Measurements from ENCODE around the gene DNAJC8. TPM values are rescaled to one million over a fixed set of nuclear protein-coding genes. Genes with fewer than 3 reads are reported as not detected.

Gene DNAJC8
- total and polyA plus RNA-seq, 2 of the 8 experiments (the other 6 are each of a cell fraction or from before 2014, with no cell fraction given): 116 to 134 TPM

DNA sequence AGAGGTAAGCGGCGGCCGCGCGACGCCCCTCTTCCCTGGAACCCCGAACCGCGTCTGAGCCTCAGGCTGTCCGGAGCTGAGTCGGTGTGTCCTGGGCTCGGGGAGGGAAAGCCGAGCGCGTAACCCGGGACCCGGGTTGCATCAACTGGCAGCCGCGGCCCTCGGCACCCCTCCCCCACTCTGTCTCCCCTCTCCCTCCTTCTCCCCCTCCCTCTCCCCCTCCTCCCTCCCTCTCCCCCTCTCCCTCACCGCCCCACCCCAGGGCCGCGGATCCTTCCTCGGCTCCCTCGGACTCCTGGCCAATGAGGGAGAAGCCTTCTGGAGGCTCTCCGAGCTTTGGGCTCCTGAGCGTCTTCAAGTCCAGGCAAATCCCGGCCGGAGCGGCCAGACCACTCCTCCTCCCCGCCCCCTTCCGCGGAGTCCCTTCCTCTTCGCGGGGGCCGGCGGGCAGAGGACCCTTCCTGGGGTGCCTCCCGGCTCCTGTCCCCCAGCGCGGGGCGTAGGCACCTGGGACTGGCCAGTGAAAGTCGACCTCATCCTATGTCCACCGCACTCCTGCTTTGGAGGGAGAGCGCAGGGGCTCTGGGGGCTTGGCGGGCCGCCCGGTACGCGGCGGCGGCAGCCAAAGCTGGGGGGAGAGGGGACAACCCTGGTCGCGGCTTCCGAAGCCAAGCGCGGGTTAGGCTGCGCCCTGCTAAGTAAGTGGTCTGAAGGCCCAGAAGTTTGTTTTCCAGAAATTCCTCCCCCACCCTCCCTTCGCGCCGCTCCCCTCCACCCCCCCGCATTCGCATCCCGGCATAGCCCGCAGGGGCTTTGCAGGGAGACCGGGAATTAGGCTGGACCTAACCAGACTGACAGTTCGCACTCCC, 27.3 kb upstream of the DNAJC8 start:
- H3K4me2 ChIP-seq (ENCODE audit: insufficient read depth in 1 of 2, low read depth in 2 of 2, low read length in 2 of 2): peak overlapping the region; percentile 77 to 100
- H2BK120ac ChIP-seq (replicated peaks; ENCODE audit: low read depth, low read length): no peak overlapping the region
- H4K20me1 ChIP-seq (replicated peaks in 1 of 2; ENCODE audit: control insufficient read depth in 1 of 2, insufficient read depth in 2 of 2, low read length in 2 of 2): peaks cover 13 to 19% of the 10 kb centered on the region in 2 experiments
- no peak for FAIRE-seq
- peak overlapping the region; percentile 67; the same call in 1 of the 2 replicates for H3K27ac ChIP-seq (ENCODE audit: low read depth, low read length)
- peaks cover 8 to 22% (median 14%) of the 10 kb centered on the region in 4 experiments; a peak in 5 of 7 replicates for H3K4me1 ChIP-seq (replicated peaks in 1 of 4; ENCODE audit: control insufficient read depth in 3 of 4, insufficient read depth in 4 of 4, low read length in 3 of 4)
- peak overlapping the region; percentile 73 to 97 (median 88) for H3K4me3 ChIP-seq (ENCODE audit: extremely low read depth in 1 of 4, insufficient read depth in 2 of 4, low read depth in 3 of 4, low read length in 4 of 4)
- WGBS, 2 experiments (ENCODE audit: extremely low coverage in 1 of 2, insufficient coverage in 1 of 2, insufficient read length in 1 of 2, insufficient replicate concordance in 2 of 2, low coverage in 1 of 2, low lambda C conversion rate in 2 of 2, missing lambda C conversion rate in 1 of 2): 3% methylated on average over 41 of the region's 66 CpGs; no CpG with 5 or more reads in 1 of the 2 experiments
- peaks cover 18% of the 10 kb centered on the region for H3K79me1 ChIP-seq (ENCODE audit: low read depth, low read length)
- ChIA-PET CTCF (ENCODE audit: partially characterized antibody) (interaction anchor here (0.6 to 5.2 kb wide), 4 partner anchors 12 to 283 kb away, joined by 3 to 56 read pairs (median 4); no protein-coding TSS in a partner anchor), POLR2A (ENCODE audit: partially characterized antibody) (interaction anchor here (0.6 to 19.5 kb wide), 25 partner anchors 8 to 440 kb away, joined by 3 to 324 read pairs (median 5); partner anchors contain the start of genes ATP5IF1, DNAJC8, EYA3 and MED18)
- H3K14ac ChIP-seq (ENCODE audit: insufficient read length): no peak overlapping the region
- H3K79me2 ChIP-seq (ENCODE audit: control insufficient read depth in 1 of 2, insufficient read depth in 2 of 2, low read length in 2 of 2): peaks cover 33 to 51% of the 10 kb centered on the region in 2 experiments
- H2AK5ac ChIP-seq (ENCODE audit: low read depth, low read length): peak overlapping the region; percentile 86; the same call in 1 of the 2 replicates
- no peaks in the 10 kb centered on the region for H3K27me3 ChIP-seq (replicated peaks in 1 of 4; ENCODE audit: control insufficient read depth in 3 of 4, extremely low read depth in 1 of 4, insufficient read depth in 3 of 4, low read length in 3 of 4)
- peak overlapping the region; percentile 79 to 98 (median 82) for H3K9ac ChIP-seq (replicated peaks in 1 of 4; ENCODE audit: extremely low read depth in 1 of 4, low read depth in 3 of 4, low read length in 3 of 4)
- no peaks in the 10 kb centered on the region for H3K9me3 ChIP-seq (ENCODE audit: insufficient read depth in 2 of 2, low read depth in 1 of 2, low read length in 1 of 2)
- peak overlapping the region; percentile 91 for H4K91ac ChIP-seq (replicated peaks; ENCODE audit: insufficient read length, low read length)
- H2BK15ac ChIP-seq (ENCODE audit: low read length): no peak overlapping the region
- no peak overlapping the region for H3K23ac ChIP-seq (ENCODE audit: insufficient read length)
- DNase-seq (ENCODE audit: low read depth in 1 of 2, low spot score in 2 of 2): peak; percentile 75 to 86
- peaks cover 12% of the 10 kb centered on the region for H3K23me2 ChIP-seq (ENCODE audit: low read depth, low read length)
- peak overlapping the region; percentile 97 for H4K8ac ChIP-seq (ENCODE audit: extremely low read depth, insufficient read depth, low read length)
- peak overlapping the region; percentile 98 for H3K4ac ChIP-seq (replicated peaks; ENCODE audit: insufficient read length, low read depth, low read length)
- H3K36me3 ChIP-seq (ENCODE audit: control insufficient read depth in 2 of 4, insufficient read depth in 4 of 4, low read length in 3 of 4): peaks cover 0 to 4% (median 0%) of the 10 kb centered on the region in 4 experiments; a peak in 2 of 8 replicates
- H4K5ac ChIP-seq (ENCODE audit: insufficient read length, low read depth, low read length): peak overlapping the region; percentile 92
- H3K56ac ChIP-seq (replicated peaks; ENCODE audit: insufficient read length, low read depth, low read length): peak overlapping the region; percentile 92
- H2BK12ac ChIP-seq (ENCODE audit: low read depth, low read length): no peak overlapping the region
- H2BK5ac ChIP-seq (ENCODE audit: low read depth, low read length): peak overlapping the region; percentile 96
- H2BK20ac ChIP-seq (ENCODE audit: low read length): no peak overlapping the region
- peak overlapping the region; percentile 98 for H3K18ac ChIP-seq (ENCODE audit: extremely low read depth, low read length)
- H2AFZ ChIP-seq (ENCODE audit: low read length): no peak overlapping the region
- TF ChIP-seq, protein P1, sequence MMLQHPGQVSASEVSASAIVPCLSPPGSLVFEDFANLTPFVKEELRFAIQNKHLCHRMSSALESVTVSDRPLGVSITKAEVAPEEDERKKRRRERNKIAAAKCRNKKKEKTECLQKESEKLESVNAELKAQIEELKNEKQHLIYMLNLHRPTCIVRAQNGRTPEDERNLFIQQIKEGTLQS (IDR thresholded peaks at IDR 0.05; ENCODE audit: insufficient read depth, low read depth, low read length): 0 out of 2 replicates have a peak, but pooled peaks have one; percentile 7
- no peak for TF ChIP-seq EZH2 (IDR thresholded peaks at IDR 0.05; ENCODE audit: low read depth, low read length, severe bottlenecking)
- peak; percentile 17 to 32; a peak in 1 of 4 replicates for TF ChIP-seq SIN3A (conservative IDR thresholded peaks at IDR 0.05 in 1 of 2, IDR thresholded peaks at IDR 0.05 in 1 of 2; ENCODE audit: low read depth in 1 of 2, low read length in 2 of 2)
- TF ChIP-seq MAFK (IDR thresholded peaks at IDR 0.05; ENCODE audit: low read depth, low read length): no peak
- no peak for TF ChIP-seq CBX8 (IDR thresholded peaks at IDR 0.05; ENCODE audit: borderline replicate concordance, low read depth, low read length)
- peak; percentile 75; the same call in 1 of the 2 replicates for TF ChIP-seq KDM1A (IDR thresholded peaks at IDR 0.05; ENCODE audit: borderline replicate concordance, low read length)
- no peak for TF ChIP-seq BCL11A (IDR thresholded peaks at IDR 0.05; ENCODE audit: low read depth in 2 of 2, low read length in 2 of 2)
- no peak for TF ChIP-seq YY1 (IDR thresholded peaks at IDR 0.05; ENCODE audit: low read depth, low read length)
- peak; percentile 59; the same call in 1 of the 2 replicates for TF ChIP-seq TBP (IDR thresholded peaks at IDR 0.05; ENCODE audit: low read depth, low read length)
- no peak; the same call in none of the 2 replicates for TF ChIP-seq POLR2AphosphoS5 (IDR thresholded peaks at IDR 0.05; ENCODE audit: low read depth, low read length)
